Naive thymus-derived CD4-positive, alpha-beta T cell (primary cell): ENCODE measurements around the gene GRIA4. TPM values are rescaled to one million over a fixed set of nuclear protein-coding genes. Genes with fewer than 3 reads are reported as not detected.

Experiments
- ATAC-seq: fragments of 150-1000 bp; cut with Tn5 transposase; 2 replicates; pipeline ENCODE4 v1.10.0; 2021; ENCODE audit warnings: mild to moderate bottlenecking, moderate library complexity
- CTCF ChIA-PET: fragments of 350-600 bp; sonication (Branson Sonifier 250); formaldehyde crosslinking; loops from one replicate; lab custom pipeline; 2021; ENCODE audit warnings: antibody characterized with exemption; lab: Charles Lee
- POLR2A ChIA-PET: fragments of 350-600 bp; sonication (Branson Sonifier 250); formaldehyde crosslinking; loops from one replicate; lab custom pipeline; 2021; ENCODE audit warnings: antibody characterized with exemption, inconsistent platforms; lab: Charles Lee
- DNase-seq, 9 donors: peaks; one replicate each; pipeline versions ENCODE4 v3.0.0 to v3.0.0-alpha.2; 2020 to 2022; ENCODE audit warnings: mixed read lengths in 1 of 9
- H3K27ac ChIP-seq: one replicate; pipeline ENCODE4 v1.7.0; 2013; ENCODE audit warnings: mild to moderate bottlenecking, low read depth, low read length, moderate library complexity
- H3K27me3 ChIP-seq, 2 donors: one replicate each; pipeline ENCODE4 v1.7.0; 2013; ENCODE audit warnings: low read length in 2 of 2, mild to moderate bottlenecking in 2 of 2, moderate library complexity in 2 of 2; ENCODE audit not compliant: control insufficient read depth in 2 of 2, insufficient read depth in 2 of 2
- H3K36me3 ChIP-seq, 3 experiments: 1 replicate in 2 of 3; 2 replicates in 1 of 3; pipeline ENCODE4 v1.7.0; 2013; ENCODE audit warnings: low read length in 3 of 3, mild to moderate bottlenecking in 3 of 3, moderate library complexity in 1 of 3; ENCODE audit not compliant: insufficient read depth in 3 of 3, control insufficient read depth in 2 of 3
- H3K4me1 ChIP-seq, 2 donors: one replicate each; pipeline ENCODE4 v1.7.0; 2013; ENCODE audit warnings: low read length in 2 of 2, mild to moderate bottlenecking in 2 of 2, moderate library complexity in 1 of 2; ENCODE audit not compliant: control insufficient read depth in 2 of 2, insufficient read depth in 2 of 2
- H3K4me3 ChIP-seq: 2 replicates; pipeline ENCODE4 v1.7.0; 2013; ENCODE audit warnings: mild to moderate bottlenecking, low read length
- H3K9me3 ChIP-seq, 3 experiments: 1 replicate in 2 of 3; 2 replicates in 1 of 3; pipeline ENCODE4 v1.7.0; 2013; ENCODE audit warnings: low read length in 3 of 3; ENCODE audit not compliant: control insufficient read depth in 2 of 3
- H3K27ac Mint-ChIP-seq, 9 donors: one replicate each; pipeline ENCODE4 v1.8.0; 2020 to 2022; ENCODE audit warnings: mixed read lengths in 9 of 9, mild to moderate bottlenecking in 8 of 9, moderate library complexity in 5 of 9, inconsistent platforms in 2 of 9
- H3K27me3 Mint-ChIP-seq, 5 donors: one replicate each; pipeline ENCODE4 v1.8.0; 2021 to 2022; ENCODE audit warnings: mixed read lengths in 5 of 5, mild to moderate bottlenecking in 1 of 5
- H3K36me3 Mint-ChIP-seq, 5 donors: one replicate each; pipeline ENCODE4 v1.8.0; 2020 to 2022; ENCODE audit warnings: mixed read lengths in 5 of 5, mild to moderate bottlenecking in 3 of 5, inconsistent platforms in 1 of 5
- H3K4me1 Mint-ChIP-seq, 7 donors: one replicate each; pipeline ENCODE4 v1.8.0; 2020 to 2022; ENCODE audit warnings: mixed read lengths in 7 of 7, mild to moderate bottlenecking in 3 of 7, inconsistent platforms in 1 of 7
- H3K4me3 Mint-ChIP-seq, 10 donors: one replicate each; pipeline ENCODE4 v1.8.0; 2020 to 2022; ENCODE audit warnings: mild to moderate bottlenecking in 10 of 10, mixed read lengths in 10 of 10, moderate library complexity in 6 of 10, inconsistent platforms in 2 of 10
- H3K9me3 Mint-ChIP-seq, 11 donors: one replicate each; pipeline ENCODE4 v1.8.0; 2020 to 2022; ENCODE audit warnings: mixed read lengths in 11 of 11, mild to moderate bottlenecking in 4 of 11, inconsistent platforms in 1 of 11, moderate library complexity in 1 of 11
- intact Hi-C, 2 donors: fragments of 100-400 bp; cut with micrococcal nuclease; formaldehyde crosslinking; loops; one replicate each; pipeline ENCODE4 v1.15.1; 2023
- polyA plus RNA-seq, 2 donors: library from polyadenylated mRNA; unstranded; fragments of 300-500 nt; fragmentation: Illumina TruSeq; gene quantifications; one replicate each; pipeline ENCODE4 v1.2.3, GENCODE V29; 2021
- total RNA-seq, 6 experiments: library from RNA in 5 of 6; stranded (reverse) in 5 of 6; gene quantifications; 1 replicate in 5 of 6; 2 replicates in 1 of 6; pipeline ENCODE4 v1.2.3 and lab custom pipeline; 2021 to 2026

GRIA4 gene
- total and polyA plus RNA-seq, 7 experiments from 2014 or later = not detected

- H3K4me3 ChIP-seq = no peak overlapping the region
- no peaks in the 10 kb centered on the region for H3K4me1 ChIP-seq
- H3K4me1 Mint-ChIP-seq = no peaks in the 10 kb centered on the region
- H3K36me3 Mint-ChIP-seq = no peaks in the 10 kb centered on the region
- H3K27me3 Mint-ChIP-seq = no peaks in the 10 kb centered on the region
- intact Hi-C loops = no loop called here
- no peak overlapping the region for H3K4me3 Mint-ChIP-seq
- H3K27ac ChIP-seq = no peak overlapping the region
- no peak for DNase-seq
- ChIA-PET POLR2A (no interaction called here), CTCF (no interaction called here)
- no peaks in the 10 kb centered on the region for H3K27me3 ChIP-seq
- H3K9me3 Mint-ChIP-seq = peaks cover 0 to 3% (median 0%) of the 10 kb centered on the region in 11 donors
- H3K27ac Mint-ChIP-seq = no peak overlapping the region
- ATAC-seq = no peak
- no peaks in the 10 kb centered on the region for H3K36me3 ChIP-seq
- no peaks in the 10 kb centered on the region for H3K9me3 ChIP-seq
Observed at GRCh38 chr11:105979997-105980703, 370.3 kb downstream of the GRIA4 start.

DNA sequence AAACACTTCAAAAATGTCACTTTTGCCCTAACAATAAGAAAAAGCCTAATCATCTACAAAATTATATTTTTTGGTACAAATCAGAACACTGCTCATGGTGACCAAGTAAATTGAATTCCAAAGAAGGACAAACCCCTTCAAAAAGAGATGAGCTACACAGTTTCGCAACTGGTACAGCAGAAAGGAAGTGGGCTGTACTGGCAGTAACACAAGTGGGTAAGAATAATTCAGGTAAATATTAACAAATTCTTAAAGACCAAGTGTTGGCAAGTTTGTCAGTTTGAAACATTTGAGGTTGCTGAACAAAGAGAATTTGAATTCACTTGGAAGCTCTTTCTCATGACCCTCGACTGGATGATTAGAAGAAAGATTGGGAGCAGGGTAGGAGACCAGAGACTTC is 376.7 kb downstream of the GRIA4 start:
- Histone ChIP-seq H3K9me3 (no peaks in the 10 kb centered on the region), H3K4me1 (no peaks in the 10 kb centered on the region), H3K27me3 (no peaks in the 10 kb centered on the region), H3K36me3 (no peaks in the 10 kb centered on the region), H3K4me3 (no peak overlapping the region), H3K27ac (no peak overlapping the region)
- Mint-ChIP-seq H3K36me3 (peaks cover 0 to 5% (median 0%) of the 10 kb centered on the region in 5 donors), H3K27ac (no peak overlapping the region), H3K27me3 (no peaks in the 10 kb centered on the region), H3K4me3 (no peak overlapping the region), H3K9me3 (peaks cover 0 to 3% (median 1%) of the 10 kb centered on the region in 11 donors), H3K4me1 (no peaks in the 10 kb centered on the region)
- DNase-seq (no peak), ATAC-seq (no peak)
- CTCF ChIA-PET = no interaction called here
- POLR2A ChIA-PET = no interaction called here
- intact Hi-C loops = no loop called here

DNA sequence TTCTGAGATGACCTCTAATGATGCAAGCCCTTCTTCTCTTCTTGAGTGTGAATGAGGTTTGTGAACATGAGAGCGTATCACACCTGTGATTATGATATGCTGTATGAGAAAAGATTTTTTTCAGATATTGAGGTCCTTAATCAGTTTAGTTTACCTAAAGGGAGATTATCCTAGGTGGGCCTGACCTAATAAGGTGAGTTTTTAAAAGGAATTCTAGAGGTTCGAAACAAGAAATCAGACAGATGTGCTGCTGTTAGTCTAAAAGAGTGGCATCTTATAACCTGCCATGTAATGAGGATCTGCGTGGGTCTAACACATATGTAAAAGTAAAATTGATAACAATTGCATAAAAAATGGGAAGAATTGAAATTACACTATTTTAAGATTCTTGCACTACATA is 378.3 kb downstream of the GRIA4 start:
- ChIA-PET POLR2A (no interaction called here), CTCF (no interaction called here)
- intact Hi-C loops = no loop called here
- Mint-ChIP-seq H3K27ac (no peak overlapping the region), H3K9me3 (peaks cover 0 to 16% (median 7%) of the 10 kb centered on the region in 11 donors), H3K4me1 (no peaks in the 10 kb centered on the region), H3K4me3 (no peak overlapping the region), H3K27me3 (no peaks in the 10 kb centered on the region), H3K36me3 (peaks cover 3 to 16% (median 5%) of the 10 kb centered on the region in 5 donors)
- ATAC-seq (no peak), DNase-seq (no peak)
- H3K4me3 ChIP-seq = no peak overlapping the region
- H3K27ac ChIP-seq = no peak overlapping the region
- no peaks in the 10 kb centered on the region for H3K27me3 ChIP-seq
- H3K4me1 ChIP-seq = no peaks in the 10 kb centered on the region
- no peaks in the 10 kb centered on the region for H3K36me3 ChIP-seq
- no peaks in the 10 kb centered on the region for H3K9me3 ChIP-seq

- Histone ChIP-seq H3K9me3 (no peaks in the 10 kb centered on the region), H3K27me3 (no peaks in the 10 kb centered on the region), H3K36me3 (no peaks in the 10 kb centered on the region), H3K4me1 (no peaks in the 10 kb centered on the region), H3K4me3 (no peak overlapping the region), H3K27ac (no peak overlapping the region)
- no peak overlapping the region for H3K27ac Mint-ChIP-seq
- no peak for DNase-seq
- H3K4me1 Mint-ChIP-seq = no peaks in the 10 kb centered on the region
- peaks cover 9 to 24% (median 12%) of the 10 kb centered on the region in 5 donors for H3K36me3 Mint-ChIP-seq
- H3K27me3 Mint-ChIP-seq = no peaks in the 10 kb centered on the region
- ChIA-PET CTCF (no interaction called here), POLR2A (no interaction called here)
- no peak overlapping the region for H3K4me3 Mint-ChIP-seq
- H3K9me3 Mint-ChIP-seq = peaks cover 3 to 24% (median 13%) of the 10 kb centered on the region in 11 donors
- intact Hi-C loops = no loop called here
- no peak for ATAC-seq
Observed at GRCh38 chr11:105989124-105989523, 379.3 kb downstream of the GRIA4 start.

GRCh38 chr11:105991888-105992287 is 382.0 kb downstream of the GRIA4 start:
- Histone ChIP-seq H3K27me3 (no peaks in the 10 kb centered on the region), H3K27ac (no peak overlapping the region), H3K36me3 (peaks cover 0 to 9% (median 0%) of the 10 kb centered on the region in 3 experiments), H3K9me3 (no peaks in the 10 kb centered on the region), H3K4me3 (no peak overlapping the region), H3K4me1 (no peaks in the 10 kb centered on the region)
- no peak overlapping the region for H3K4me3 Mint-ChIP-seq
- ChIA-PET POLR2A (no interaction called here), CTCF (no interaction called here)
- peaks cover 13 to 48% (median 39%) of the 10 kb centered on the region in 5 donors for H3K36me3 Mint-ChIP-seq
- ATAC-seq = no peak
- H3K9me3 Mint-ChIP-seq = peaks cover 3 to 30% (median 16%) of the 10 kb centered on the region in 11 donors
- DNase-seq = no peak
- intact Hi-C loops = no loop called here
- H3K27ac Mint-ChIP-seq = no peak overlapping the region
- H3K27me3 Mint-ChIP-seq = no peaks in the 10 kb centered on the region
- peaks cover 0 to 5% (median 0%) of the 10 kb centered on the region in 7 donors for H3K4me1 Mint-ChIP-seq

- no peaks in the 10 kb centered on the region for H3K4me1 ChIP-seq
- POLR2A ChIA-PET = no interaction called here
- DNase-seq (no peak), ATAC-seq (no peak)
- Mint-ChIP-seq H3K4me1 (peaks cover 0 to 46% (median 18%) of the 10 kb centered on the region in 7 donors), H3K36me3 (peaks cover 22 to 89% (median 85%) of the 10 kb centered on the region in 5 donors), H3K27me3 (no peaks in the 10 kb centered on the region), H3K9me3 (peaks cover 5 to 60% (median 25%) of the 10 kb centered on the region in 11 donors), H3K27ac (no peak overlapping the region), H3K4me3 (no peak overlapping the region)
- H3K27me3 ChIP-seq = no peaks in the 10 kb centered on the region
- intact Hi-C loops = no loop called here
- H3K4me3 ChIP-seq = no peak overlapping the region
- H3K9me3 ChIP-seq = no peaks in the 10 kb centered on the region
- H3K36me3 ChIP-seq = peaks cover 0 to 11% (median 0%) of the 10 kb centered on the region in 3 experiments
- no peak overlapping the region for H3K27ac ChIP-seq
- CTCF ChIA-PET = no interaction called here
Observed at GRCh38 chr11:106001304-106002012, 391.6 kb downstream of the GRIA4 start.
